HG03159 (cell line): ENCODE measurements around the gene CALHM3.
"Not testable (repeated sequence)": the region's sequence is repeated elsewhere in the genome, so short reads cannot be mapped to it uniquely, and the experiment has no call there.

Source experiments
- ATAC-seq: cut with Tn5 transposase; IDR thresholded peaks from one replicate; pipeline ENCODE4 v1.9.1; 2021; ENCODE audit warnings: mild to moderate bottlenecking, moderate library complexity; ENCODE audit not compliant: unreplicated experiment

CALHM3 gene

GRCh38 chr10:103479135-103479534 is at the start of gene CALHM3:
TSS of gene CALHM3 (minus strand) at chr10:103479240. CDS start at chr10:103479032, 208 bp downstream.
- no peak for ATAC-seq

DNA sequence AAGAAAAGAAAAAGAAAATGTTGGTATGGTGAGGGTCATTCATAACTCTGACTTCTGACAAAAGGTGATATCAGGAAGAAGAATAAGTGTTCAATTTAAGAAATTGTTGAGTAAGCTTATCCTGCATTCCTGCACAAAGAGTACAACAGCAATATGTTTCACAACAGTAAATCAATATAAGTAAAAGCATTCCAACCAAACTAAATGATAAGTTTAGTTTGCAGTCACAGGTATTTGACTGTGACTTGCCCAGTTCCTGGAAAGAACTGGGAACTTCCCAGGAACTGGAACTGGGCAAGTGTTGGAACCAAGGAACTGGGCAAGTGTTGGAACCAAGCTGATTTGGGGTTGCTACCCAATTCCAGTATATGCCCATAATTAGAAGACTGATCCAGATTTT is 49.5 kb upstream of the CALHM3 start:
- ATAC-seq: no peak

DNA sequence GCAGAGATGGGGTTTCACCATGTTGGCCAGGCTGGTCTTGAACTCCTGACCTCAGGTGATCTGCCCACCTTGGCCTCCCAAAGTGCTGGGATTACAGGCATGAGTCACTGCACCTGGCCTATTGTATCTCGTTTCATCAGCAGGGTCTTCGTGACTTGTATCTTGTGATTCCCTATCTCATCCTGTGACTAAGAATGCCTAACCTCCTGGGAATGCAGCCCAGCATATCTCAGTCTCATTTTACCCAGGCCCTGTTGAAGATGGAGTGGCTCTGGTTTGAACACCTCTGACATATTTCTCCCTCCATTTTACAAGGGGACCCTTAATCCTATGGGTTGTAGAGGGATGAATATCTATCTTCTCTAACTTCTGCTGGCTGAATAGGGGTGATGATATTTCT is 48.4 kb upstream of the CALHM3 start:
- not testable (repeated sequence) for ATAC-seq

- no peak for ATAC-seq
These were observed 46.9 kb upstream of the CALHM3 start for GRCh38 chr10:103525901-103526300.

DNA sequence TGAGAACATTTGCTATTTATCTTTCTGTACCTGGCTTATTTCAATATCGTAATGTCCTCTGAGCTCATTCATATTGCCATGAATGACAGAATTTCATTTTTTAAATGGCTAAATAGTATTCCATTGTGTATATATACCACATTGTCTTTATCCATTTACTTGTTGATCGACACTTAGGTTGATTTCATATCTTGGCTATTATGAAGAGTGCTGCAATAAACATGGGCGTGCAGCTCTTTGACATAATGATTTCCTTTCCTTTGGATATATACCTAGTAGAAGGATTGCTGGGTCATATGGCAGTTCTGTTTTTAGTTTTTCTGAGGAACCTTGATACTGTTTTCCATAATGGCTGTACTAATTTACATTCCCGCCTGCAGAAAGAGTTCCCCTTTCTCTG is 44.6 kb upstream of the CALHM3 start:
- ATAC-seq: no peak

DNA sequence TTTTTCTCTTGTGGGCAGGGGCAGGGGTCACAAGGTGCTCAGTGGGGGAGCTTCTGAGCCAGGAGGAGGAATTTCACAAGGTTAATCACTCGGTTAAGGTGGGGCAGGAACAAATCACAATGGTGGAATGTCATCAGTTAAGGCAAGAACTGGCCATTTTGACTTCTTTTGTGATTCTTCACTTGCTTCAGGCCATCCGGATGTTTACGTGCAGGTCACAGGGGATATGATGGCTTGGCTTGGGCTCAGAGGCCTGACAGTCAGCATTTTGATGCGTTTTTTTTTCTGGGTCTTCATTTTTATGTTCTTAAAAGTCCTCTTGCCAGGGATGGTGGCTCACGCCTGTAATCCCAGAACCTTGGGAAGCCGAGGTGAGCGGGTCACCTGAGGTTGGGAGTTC is 43.0 kb upstream of the CALHM3 start:
- ATAC-seq: not testable (repeated sequence)

GRCh38 chr10:103519798-103520197 is 40.8 kb upstream of the CALHM3 start:
- no peak for ATAC-seq

DNA sequence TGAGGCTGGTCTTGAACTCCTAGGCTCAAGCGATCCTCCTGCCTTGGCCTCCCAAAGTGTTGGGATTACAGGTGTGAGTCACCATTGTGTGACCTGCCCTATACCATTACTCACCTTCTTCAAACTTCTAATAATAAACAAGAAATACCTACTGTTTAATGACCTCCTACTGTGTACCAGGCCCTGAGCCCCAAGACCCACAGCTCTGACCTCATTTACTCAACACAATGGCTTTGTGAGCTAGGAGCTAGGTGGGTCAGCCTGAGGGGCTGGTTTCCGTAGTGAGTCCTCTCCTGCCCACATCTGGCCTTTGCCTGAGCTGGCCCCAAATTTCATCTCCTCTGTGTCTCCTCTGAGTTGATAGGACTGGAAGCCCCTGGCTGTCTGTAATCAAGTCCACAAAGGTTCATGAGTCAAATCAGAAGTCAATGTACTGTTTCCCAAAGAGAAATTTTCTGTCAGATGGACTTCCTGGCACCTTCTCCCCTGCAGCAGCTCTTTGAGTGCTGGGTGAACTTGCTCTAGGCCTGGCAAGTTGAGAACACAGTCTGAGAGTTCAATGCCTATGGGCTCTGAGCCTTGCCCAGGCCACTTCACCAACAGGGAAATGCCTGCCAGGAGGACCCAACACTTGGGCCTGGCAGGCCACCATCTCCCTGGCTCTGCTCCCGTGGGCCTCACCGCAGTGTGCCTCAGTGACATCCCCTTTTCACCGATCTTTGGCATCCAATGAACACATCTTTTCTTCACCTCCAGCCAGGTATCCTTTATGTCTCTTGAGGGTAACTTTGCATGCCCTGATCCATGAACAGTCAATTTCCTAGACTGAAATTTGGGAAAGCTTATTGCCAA is 38.4 kb upstream of the CALHM3 start:
- ATAC-seq: no peak

DNA sequence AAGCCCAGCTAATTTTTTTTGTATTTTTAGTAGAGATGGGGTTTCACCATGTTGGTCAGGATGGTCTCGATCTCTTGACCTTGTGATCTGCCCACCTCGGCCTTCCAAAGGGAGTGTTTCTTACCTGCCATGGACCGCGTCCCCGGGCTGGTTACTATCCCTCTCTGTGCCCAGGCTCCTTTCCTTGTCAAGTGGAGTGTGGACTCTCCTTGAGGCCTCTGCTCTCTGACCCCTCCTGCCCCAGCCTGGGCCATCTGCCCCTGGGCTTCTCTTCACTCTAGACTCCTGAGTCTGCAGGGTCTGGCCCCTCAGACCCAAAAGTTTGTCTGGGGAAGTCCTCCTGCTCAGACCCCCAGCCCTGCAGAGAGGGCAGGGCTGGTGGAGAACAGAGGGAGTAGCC is 35.2 kb upstream of the CALHM3 start:
- ATAC-seq: no peak

GRCh38 chr10:103513380-103514060 is 34.5 kb upstream of the CALHM3 start:
- no peak for ATAC-seq

GRCh38 chr10:103512591-103513379 is 33.7 kb upstream of the CALHM3 start:
- no peak for ATAC-seq

DNA sequence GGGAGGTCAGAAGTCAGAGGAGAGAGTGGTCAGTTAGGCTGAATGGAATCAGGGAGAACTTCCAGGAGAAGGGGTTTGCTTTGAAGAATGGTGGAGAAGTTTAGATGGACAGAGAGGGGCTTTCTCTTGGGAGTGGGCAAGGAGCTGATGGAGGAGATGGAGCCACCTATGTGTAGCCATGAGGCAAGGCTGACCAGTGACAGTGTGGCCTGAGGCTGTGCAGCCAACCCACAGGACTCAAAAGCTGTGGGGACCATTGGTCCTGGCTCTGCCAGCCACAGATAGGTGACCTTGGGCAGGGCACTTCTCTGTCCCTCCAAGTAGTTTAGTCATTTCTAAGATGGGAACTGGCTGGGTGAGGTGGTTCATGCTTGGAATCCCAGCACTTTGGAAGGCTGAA is 33.1 kb upstream of the CALHM3 start:
- ATAC-seq: no peak

- ATAC-seq: no peak
These were observed 32.0 kb upstream of the CALHM3 start for GRCh38 chr10:103510791-103511752.

DNA sequence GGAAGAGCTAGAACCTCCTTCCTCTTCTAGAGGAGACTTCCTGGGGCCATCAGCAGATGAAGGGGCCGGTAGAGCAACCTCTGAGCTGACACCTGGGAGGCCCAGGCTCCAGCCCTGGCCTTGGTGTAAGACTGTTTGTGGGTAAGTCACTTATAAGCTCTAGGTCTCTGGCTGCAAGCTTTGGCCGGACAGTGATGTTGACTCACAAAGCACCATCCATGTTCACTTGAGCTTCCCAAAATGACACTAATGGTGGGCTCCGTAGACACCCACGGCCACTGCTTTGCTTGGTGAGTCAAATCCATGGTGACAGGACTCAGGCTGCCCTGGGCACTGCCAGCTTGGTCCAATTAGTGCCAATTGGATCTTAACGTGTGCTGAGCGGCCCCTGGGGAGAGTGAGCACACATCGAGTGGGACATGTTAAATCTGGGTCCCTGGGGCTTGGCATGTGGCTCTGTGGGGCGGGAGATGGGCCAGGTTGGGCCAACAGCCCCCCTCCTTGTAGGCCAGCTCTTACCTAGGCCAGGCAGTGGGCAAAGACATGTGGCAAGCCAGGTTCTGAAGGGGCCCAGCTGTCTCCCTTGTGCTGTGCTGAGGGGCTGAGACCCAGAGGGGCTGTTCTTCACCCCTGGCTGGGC is 31.1 kb upstream of the CALHM3 start:
- ATAC-seq: no peak

DNA sequence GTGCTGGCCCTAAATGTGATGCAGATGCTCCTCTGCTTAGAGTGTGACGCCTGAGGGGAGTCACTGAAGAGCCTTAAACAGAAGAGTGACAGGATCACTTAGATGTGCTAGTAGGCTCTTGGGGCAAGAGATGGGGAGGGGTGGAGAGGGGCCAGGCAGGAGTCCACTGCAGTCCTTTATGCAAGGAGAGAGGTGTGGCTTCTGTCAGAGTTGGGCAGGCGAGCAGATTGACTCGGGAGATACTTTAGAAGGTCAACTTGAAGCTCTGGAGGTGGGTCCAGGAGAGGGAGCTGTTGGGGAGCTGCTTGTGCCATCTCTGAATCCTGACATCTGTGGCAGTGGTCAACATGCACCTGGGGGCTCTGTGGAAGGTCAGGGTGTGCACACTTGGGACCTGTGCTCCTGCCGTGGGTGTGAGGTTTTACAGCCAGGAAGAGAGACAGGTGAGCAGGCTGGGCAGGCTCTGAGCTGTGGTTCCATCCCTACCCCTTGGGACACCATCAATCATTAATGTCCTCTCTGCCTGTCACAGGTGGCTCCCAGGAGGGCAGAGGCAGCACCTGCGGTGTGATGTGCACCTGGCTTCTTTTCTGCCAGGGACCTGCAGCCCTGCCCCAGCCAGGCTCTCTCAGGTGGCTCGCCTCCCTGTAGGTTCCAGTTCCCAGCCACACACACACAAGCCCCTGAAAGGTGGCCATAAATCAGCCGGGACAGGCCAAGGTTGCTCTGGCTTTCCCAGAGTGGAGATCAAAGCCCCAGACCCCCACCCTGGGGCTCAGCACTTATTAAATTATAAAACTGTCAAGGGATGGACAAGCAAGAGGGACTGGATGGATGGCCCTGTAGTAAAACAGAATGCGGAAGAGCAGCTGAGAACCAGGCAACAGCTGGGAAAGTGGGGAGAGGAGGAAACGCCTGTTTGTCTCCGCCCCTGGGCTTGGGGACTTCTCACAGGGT is 28.5 kb upstream of the CALHM3 start:
- no peak for ATAC-seq

DNA sequence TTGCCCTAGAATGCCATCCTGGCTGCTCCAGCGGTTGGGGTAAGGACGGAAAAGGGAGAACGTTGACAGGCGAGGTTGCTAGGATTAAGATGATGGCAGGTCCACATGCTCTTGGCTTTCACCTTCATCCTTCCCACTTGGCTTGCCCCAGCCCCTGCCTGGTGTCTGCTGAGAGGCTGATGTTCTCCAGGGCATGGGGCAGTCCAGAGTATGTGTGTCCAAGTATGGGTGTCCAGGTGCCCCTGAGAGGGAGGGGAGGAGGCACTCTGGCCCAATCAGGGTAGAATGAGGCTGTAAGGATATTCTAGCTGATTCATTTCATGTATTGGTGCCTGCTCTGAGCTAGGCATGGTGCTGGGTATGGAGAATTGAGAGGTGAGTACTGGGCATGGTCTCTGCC is 27.0 kb upstream of the CALHM3 start:
- no peak for ATAC-seq

- ATAC-seq: no peak
These were observed 25.2 kb upstream of the CALHM3 start for GRCh38 chr10:103504181-103504783.

DNA sequence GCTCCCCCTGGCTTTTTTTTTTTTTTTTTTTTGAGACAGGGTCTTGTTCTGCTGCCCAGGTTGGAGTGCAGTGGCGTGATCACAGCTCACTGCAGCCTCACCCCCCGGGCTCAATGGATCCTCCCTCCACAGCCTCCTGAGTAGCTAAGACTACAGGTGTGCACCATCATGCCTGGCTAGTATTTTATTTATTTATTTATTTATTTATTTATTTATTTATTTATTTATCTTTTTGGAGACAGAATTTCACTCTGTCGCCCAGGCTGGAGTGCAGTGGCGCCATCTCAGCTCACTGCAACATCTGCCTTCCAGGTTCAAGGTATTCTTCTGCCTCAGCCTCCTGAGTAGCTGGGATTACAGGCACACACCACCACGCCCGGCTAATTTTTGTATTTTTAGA is 24.7 kb upstream of the CALHM3 start:
- ATAC-seq: not testable (repeated sequence)
